Hematopoietic multipotent progenitor cell treated with erythropoietin and hydrocortisone succinate and interleukin-3 and kit ligand, for 4 days (in vitro differentiated cells): ENCODE data around the gene SIGLEC12.
"Not testable (repeated sequence)": the region's sequence is repeated elsewhere in the genome, so short reads cannot be mapped to it uniquely, and the experiment has no call there.

Experiments
- DNase-seq: peaks from one replicate; pipeline ENCODE4 v3.0.0-alpha.2; 2015

SIGLEC12 gene

DNA sequence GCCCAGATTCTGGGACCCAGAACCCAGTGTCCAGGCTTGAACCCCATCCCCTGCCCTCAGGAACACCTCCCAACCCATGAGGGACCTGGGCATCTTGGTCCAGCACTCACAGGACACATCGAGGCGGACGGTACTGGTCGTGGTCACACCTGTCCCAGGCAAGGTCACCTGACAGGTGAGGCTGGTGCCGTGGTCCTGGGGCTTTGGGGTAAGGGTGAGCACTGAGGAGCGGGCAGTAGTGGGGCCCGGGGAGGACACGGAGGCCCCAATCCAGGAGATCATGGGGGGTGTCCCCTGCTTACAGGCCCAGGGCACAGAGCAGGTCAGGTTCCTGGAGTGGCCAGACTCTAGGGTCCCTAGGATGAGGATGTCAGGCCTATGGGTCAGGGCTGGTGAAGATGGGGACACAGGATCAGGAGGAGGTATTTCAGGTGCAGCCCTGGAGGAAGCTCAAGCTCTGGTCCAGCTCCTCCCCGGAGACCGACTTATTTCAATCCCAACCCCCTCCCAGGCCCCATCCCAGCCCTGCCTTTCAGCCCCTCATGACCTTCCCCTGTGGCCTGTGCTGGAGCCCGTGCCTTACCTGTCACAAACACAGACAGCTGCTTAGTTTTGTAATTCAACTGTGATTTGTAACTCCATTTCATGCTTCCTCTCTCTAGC lies 44.1 kb downstream of the SIGLEC12 start:
- no peak for DNase-seq

DNA sequence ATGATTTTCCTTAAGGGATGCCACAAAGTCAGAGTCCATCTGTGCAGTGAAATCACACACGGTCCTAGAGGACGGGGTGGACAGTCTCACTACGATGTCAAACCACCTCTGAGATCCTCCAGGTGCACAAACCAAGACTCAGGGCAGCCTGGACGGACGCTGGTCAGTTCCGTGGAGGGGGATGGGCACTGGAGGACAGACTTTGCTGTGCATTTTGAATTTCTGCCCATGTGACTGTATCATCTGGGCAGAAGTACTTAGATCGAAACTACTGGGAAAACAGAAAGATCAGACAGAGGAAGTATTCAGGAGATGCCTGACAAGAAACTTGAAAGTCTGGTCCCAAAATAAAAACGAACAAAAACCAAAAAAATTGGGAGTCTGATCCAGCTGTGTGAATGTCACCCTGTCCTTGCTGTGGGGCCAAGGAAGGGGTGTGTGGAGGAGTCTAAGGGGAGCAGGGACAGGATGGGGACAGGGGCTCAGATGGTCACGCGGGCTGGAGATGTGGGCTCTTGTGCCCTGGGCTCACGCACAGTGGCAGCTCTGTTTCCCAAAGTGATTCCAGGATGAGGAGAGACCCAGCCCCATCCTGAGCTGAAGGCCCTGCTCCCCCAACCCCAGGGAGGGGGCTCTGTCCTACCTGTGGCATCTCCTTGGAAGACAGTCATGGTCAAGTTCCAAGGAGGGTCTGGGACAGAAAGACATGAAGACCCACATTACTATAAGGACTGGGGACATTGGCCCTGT lies 44.9 kb downstream of the SIGLEC12 start:
- no peak for DNase-seq

DNA sequence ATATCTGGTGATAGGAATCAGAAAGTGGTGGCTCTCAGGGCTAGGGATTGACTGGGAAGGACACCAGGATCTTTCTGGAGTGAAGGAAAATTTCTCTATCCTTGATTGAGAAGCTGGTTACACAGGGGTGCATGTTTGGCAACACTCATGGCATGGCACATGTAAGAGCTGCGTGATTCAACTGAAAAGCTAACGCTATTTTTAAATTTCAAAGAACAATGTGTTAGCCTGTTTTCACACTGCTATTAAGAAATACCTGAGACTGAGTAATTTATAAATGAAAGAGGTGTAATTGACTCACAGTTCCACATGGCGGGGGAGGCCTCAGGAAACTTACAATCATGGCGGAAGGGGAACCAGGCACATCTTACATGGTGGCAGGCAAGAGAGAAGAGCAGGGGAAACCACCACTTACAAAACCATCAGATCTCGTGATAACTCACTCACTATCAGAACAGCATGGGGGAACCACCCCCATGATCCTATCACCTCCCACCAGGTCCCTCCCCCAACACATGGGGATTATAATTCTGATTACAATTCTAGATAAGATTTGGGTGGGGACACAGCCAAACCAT lies 50.8 kb downstream of the SIGLEC12 start:
- DNase-seq: no peak

DNA sequence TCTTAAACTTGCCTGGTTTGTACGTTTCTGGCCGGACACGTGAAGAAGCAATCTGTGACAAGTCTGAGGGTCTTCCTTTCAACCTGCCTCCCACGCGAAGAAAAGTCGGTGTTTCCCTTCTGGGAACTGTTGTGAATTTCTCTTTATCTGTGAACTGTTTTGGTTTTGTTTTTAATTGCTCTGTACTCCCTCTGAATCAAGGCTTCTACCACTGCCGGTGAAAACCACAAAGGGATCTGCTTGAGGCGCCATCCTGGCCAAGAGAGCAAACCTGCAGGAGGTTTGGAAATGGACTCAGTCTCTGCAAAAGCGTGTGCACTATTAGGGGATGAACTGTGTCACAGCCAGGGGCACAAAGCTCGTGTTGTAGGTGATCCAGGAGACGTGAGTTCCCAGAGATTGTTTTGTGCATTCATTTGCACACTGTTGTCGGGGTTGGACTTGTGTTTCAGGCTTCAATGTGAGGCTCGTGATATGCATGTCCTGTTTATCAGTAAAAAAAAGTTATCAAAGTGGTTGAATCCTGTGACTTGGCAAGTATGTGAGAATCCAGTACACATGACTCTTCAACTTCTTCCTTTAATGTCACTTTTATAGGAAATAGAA lies 53.1 kb downstream of the SIGLEC12 start:
- peak; percentile 82 for DNase-seq

DNA sequence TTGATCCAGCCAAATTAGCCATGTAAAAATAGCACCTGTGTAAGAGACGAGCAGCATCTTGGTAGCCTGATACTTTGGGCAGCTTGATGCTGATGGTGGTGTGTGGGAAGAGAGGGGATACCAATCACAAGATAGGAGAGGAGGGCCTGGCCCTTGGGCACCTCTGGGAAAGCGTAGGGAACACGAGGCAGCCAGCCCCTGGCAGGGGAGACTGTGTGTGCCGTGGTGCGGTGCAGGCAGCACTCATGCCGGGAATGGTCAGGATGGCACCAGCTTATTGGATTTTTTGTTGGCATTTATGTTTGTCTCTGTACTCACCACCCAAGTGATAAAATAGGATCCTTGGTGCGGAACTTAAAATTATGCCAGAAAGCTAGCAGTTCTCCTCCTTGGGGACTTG lies 53.6 kb downstream of the SIGLEC12 start:
- no peak for DNase-seq

DNA sequence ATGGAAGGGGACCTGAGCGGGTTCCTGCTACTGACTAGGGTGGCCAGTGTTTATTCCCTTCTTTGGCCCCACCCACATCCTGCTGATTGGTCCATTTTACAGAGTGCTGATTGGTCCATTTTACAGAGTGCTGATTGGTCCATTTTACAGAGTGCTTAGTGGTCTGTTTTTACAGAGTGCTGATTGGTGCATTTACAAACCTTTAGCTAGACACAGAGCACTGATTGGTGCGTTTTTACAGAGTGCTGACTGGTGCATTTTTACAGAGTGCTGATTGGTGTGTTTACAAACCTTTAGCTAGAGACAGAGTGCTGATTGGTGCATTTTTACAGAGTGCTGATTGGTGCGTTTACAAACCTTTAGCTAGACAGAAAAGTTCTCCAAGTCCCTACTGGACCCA lies 54.1 kb downstream of the SIGLEC12 start:
- DNase-seq: not testable (repeated sequence)

DNA sequence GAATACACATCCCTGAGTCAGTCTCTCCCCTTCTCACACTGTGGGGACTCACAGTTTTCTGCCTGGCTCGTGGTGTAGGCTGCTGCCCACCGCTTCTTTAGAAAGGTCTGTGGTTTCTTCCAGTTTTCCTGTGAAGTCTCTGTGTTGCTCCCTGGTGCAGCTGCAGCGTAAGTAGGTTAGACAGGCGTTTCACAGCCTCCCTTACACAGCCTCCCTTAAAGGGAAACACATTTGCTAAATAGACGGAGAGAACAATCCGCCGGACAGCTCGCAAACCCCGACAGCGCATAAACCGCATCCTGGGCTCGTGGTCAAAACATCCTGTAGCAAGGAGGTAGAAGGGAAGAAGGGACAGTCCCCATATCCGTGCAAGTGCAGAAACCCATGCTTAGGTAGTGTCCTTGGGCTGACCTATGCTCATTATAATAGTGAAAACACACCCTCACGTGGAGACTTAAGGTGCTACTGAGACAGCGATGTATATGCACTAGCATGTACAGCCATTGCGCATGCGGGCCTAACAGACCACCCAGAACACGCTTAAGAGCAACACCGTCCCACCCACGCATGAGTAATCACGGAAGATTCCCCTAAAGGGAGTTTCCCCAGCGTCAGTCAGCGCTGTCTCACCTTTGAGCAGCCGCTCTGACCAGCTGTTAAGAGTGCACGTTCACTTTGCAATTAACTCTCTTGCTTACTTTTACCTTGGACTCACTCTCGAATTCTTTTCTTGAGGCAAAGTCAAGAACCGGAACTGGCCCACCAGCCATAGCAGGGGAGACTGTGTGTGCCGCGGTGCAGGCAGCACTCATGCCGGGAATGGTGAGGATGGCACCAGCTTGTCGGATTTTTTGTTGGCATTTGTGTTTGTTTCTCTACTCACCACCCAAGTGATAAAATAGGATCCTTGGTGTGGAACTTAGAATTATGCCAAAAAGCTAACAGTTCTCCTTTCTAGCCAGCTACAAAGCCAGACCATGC lies 59.9 kb downstream of the SIGLEC12 start:
- peak; percentile 64 for DNase-seq
